Fibroblast of skin of right quadriceps (primary cell): Measurements from ENCODE around the gene ZKSCAN7.
"Not testable (repeated sequence)": the region's sequence is repeated elsewhere in the genome, so short reads cannot be mapped to it uniquely, and the experiment has no call there.

Experiments
- DNase-seq: peaks from one replicate; pipeline ENCODE4 v3.0.0-alpha.2; 2013

ZKSCAN7 gene

GRCh38 chr3:44577354-44577952 lies 22.5 kb downstream of the ZKSCAN7 start:
- DNase-seq = not testable (repeated sequence)

DNA sequence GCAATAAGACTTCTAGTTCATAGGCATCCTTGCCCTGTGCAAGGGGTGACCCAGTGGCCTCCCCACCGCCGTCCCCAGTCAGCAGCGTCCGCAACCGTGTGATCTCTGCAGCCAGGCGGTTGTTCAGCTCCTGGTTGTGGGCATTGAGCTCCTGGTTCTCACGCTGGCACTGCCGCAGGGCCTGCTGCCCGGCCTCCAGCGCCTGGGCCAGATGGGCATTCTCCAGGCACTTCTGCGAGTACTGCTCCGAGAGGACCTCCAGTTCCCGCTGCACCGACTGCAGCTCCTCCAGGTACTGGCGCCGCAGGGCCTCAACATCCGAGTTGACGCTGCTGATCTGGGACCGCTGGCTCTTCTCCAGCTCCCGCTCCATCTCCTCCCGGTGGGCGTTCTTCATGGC lies 23.3 kb downstream of the ZKSCAN7 start:
- not testable (repeated sequence) for DNase-seq

GRCh38 chr3:44578924-44579515 lies 24.0 kb downstream of the ZKSCAN7 start:
- not testable (repeated sequence) for DNase-seq

DNA sequence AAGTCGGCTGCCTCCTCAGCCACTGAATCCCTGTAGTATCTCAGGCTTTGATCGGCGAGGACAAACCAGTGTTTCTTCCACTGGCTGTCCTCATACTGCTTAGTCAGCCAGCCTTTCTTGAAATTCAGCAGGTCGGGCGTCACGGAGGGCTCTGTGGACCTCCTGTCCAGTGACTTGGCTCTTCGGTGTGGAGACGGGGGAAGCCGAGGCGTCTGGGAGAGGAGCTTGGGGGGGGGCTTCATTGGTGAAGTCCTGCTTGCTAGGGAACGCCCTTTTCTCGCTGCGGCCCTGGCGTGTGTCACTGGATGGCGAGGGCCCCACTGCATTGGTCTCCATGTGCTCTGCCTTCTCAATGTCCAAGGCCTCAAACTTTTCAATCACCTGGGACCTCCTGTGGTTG lies 24.8 kb downstream of the ZKSCAN7 start:
- DNase-seq = not testable (repeated sequence)

GRCh38 chr3:44580971-44581370 lies 26.0 kb downstream of the ZKSCAN7 start:
- DNase-seq = not testable (repeated sequence)

DNA sequence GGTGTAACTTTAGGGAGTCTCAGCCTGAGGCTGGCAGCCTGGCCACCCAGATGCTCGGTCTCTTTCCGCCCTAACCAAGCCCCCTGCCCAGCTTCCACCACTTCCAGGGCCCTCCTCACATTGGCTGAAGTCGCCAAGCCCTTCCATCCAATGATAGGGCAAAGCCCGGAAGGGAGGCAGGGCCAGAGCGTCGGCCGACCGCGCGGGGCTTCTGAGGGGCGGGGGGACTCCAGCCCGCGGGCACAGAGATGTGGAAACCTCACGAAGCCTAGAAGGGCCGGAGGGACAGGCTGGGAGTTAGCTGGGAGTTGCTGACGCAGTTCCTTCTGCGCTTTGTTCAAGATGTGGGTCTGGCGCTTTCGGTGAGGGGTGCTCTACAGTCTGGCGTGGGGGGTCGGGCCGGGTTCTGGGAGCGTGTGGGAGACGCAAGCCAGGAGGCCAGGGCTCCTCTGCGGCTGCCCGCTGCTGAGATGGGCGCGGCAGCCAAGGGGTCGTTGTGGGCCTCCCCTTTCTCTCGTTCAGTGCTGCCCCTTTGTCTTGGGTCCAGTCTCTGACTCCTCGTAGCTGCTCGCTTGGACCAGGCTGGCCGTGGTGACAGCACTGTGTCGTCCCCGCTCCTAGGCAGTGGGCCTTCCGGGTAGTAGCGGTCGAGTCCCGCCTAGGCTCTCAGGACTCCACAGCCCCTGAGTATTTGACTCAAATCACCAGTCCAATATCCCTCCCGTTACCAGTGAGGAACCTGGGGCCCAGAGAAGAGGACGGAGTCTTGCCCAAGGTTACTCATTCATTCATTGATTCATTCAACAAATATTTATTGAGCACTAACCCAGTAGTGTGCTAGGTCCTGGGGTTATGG lies 29.9 kb downstream of the ZKSCAN7 start, which contains the start of gene ZNF660:
Gene ZNF660 (plus strand): TSS at position 319 of the 856 bp plus-strand sequence. CDS start 9,230 bp downstream, outside the sequence.
- DNase-seq = peak; percentile 83

DNA sequence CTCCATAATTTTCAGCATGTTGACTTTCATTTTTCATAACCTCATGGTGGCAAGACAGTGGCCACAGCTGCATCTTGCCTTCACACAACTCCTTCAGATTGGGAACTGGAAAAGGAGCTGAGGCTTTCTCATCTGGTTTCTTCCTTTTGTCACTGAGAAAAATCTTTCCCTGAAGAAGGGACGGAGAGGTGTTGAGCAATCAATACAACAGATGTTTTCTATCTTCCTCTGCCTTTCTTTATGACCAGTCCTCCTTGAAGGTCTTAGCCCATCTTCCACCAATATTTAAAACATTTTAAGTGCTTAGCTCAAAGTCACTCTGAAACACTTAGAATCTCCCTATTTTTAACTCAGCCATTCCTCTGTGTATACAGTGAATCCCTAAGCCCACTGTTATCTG lies 41.6 kb downstream of the ZKSCAN7 start:
- DNase-seq = no peak

GRCh38 chr3:44601749-44602148 lies 46.8 kb downstream of the ZKSCAN7 start:
- DNase-seq = no peak

GRCh38 chr3:44612678-44613077 lies 57.7 kb downstream of the ZKSCAN7 start:
- no peak for DNase-seq
